ENCODE measurements around the gene ORM2.
"Not testable (repeated sequence)": the region's sequence is repeated elsewhere in the genome, so short reads cannot be mapped to it uniquely, and the experiment has no call there.

Gene ORM2

GRCh38 chr9:114322831-114323531, 6.7 kb upstream of the ORM2 start, which contains the start of gene ORM1:
Gene ORM1 (plus strand): TSS chr9:114323098. CDS start chr9:114323134, 36 bp downstream.
- not testable (repeated sequence) for H3K9me3 ChIP-seq (ENCODE audit: control insufficient read depth, low read length); H3K4me1 ChIP-seq (ENCODE audit: control insufficient read depth, insufficient read depth, low read length, poor library complexity, severe bottlenecking); H3K27me3 ChIP-seq (replicated peaks; ENCODE audit: control insufficient read depth, insufficient read depth, low read length, poor library complexity, severe bottlenecking); H3K36me3 ChIP-seq (ENCODE audit: control insufficient read depth, insufficient read depth, low read length); H3K4me3 ChIP-seq (ENCODE audit: insufficient read depth, low read depth, low read length, poor library complexity, severe bottlenecking); H3K27ac ChIP-seq (ENCODE audit: insufficient read depth, low read length, poor library complexity, severe bottlenecking); DNase-seq

GRCh38 chr9:114323849-114324248, 5.8 kb upstream of the ORM2 start:
- H3K4me1 ChIP-seq (ENCODE audit: control insufficient read depth, insufficient read depth, low read length, poor library complexity, severe bottlenecking); H3K4me3 ChIP-seq (ENCODE audit: insufficient read depth, low read depth, low read length, poor library complexity, severe bottlenecking): not testable (repeated sequence)

GRCh38 chr9:114324492-114324891, 5.2 kb upstream of the ORM2 start:
- H3K27me3 ChIP-seq (replicated peaks; ENCODE audit: control insufficient read depth, insufficient read depth, low read length, poor library complexity, severe bottlenecking): peaks cover 3% of the 10 kb centered on the region

More at GRCh38 chr9:114323849-114324248, 5.8 kb upstream of the ORM2 start:
- not testable (repeated sequence) for H3K27me3 ChIP-seq (replicated peaks; ENCODE audit: control insufficient read depth, insufficient read depth, low read length, poor library complexity, severe bottlenecking); H3K9me3 ChIP-seq (ENCODE audit: control insufficient read depth, low read length); DNase-seq; H3K36me3 ChIP-seq (ENCODE audit: control insufficient read depth, insufficient read depth, low read length); H3K27ac ChIP-seq (ENCODE audit: insufficient read depth, low read length, poor library complexity, severe bottlenecking)

GRCh38 chr9:114324965-114325364, 4.7 kb upstream of the ORM2 start:
- H3K9me3 ChIP-seq (ENCODE audit: control insufficient read depth, low read length); H3K27me3 ChIP-seq (replicated peaks; ENCODE audit: control insufficient read depth, insufficient read depth, low read length, poor library complexity, severe bottlenecking); H3K4me3 ChIP-seq (ENCODE audit: insufficient read depth, low read depth, low read length, poor library complexity, severe bottlenecking); DNase-seq; H3K36me3 ChIP-seq (ENCODE audit: control insufficient read depth, insufficient read depth, low read length); H3K4me1 ChIP-seq (ENCODE audit: control insufficient read depth, insufficient read depth, low read length, poor library complexity, severe bottlenecking); H3K27ac ChIP-seq (ENCODE audit: insufficient read depth, low read length, poor library complexity, severe bottlenecking): not testable (repeated sequence)

More at GRCh38 chr9:114324492-114324891, 5.2 kb upstream of the ORM2 start:
- Histone ChIP-seq H3K27ac (ENCODE audit: insufficient read depth, low read length, poor library complexity, severe bottlenecking) (no peak overlapping the region), H3K4me1 (ENCODE audit: control insufficient read depth, insufficient read depth, low read length, poor library complexity, severe bottlenecking) (no peaks in the 10 kb centered on the region), H3K4me3 (ENCODE audit: insufficient read depth, low read depth, low read length, poor library complexity, severe bottlenecking) (no peak overlapping the region), H3K9me3 (ENCODE audit: control insufficient read depth, low read length) (no peaks in the 10 kb centered on the region), H3K36me3 (ENCODE audit: control insufficient read depth, insufficient read depth, low read length) (no peaks in the 10 kb centered on the region)
- no peak for DNase-seq

GRCh38 chr9:114325684-114326254, 3.9 kb upstream of the ORM2 start:
- not testable (repeated sequence) for H3K27ac ChIP-seq (ENCODE audit: insufficient read depth, low read length, poor library complexity, severe bottlenecking); DNase-seq; H3K4me1 ChIP-seq (ENCODE audit: control insufficient read depth, insufficient read depth, low read length, poor library complexity, severe bottlenecking)

GRCh38 chr9:114327749-114328148, 1.9 kb upstream of the ORM2 start:
- Histone ChIP-seq H3K4me3 (ENCODE audit: insufficient read depth, low read depth, low read length, poor library complexity, severe bottlenecking) (no peak overlapping the region), H3K27me3 (replicated peaks; ENCODE audit: control insufficient read depth, insufficient read depth, low read length, poor library complexity, severe bottlenecking) (no peaks in the 10 kb centered on the region), H3K27ac (ENCODE audit: insufficient read depth, low read length, poor library complexity, severe bottlenecking) (no peak overlapping the region), H3K9me3 (ENCODE audit: control insufficient read depth, low read length) (no peaks in the 10 kb centered on the region), H3K4me1 (ENCODE audit: control insufficient read depth, insufficient read depth, low read length, poor library complexity, severe bottlenecking) (no peaks in the 10 kb centered on the region), H3K36me3 (ENCODE audit: control insufficient read depth, insufficient read depth, low read length) (no peaks in the 10 kb centered on the region)
- DNase-seq: no peak

More at GRCh38 chr9:114325684-114326254, 3.9 kb upstream of the ORM2 start:
- not testable (repeated sequence) for H3K4me3 ChIP-seq (ENCODE audit: insufficient read depth, low read depth, low read length, poor library complexity, severe bottlenecking); H3K36me3 ChIP-seq (ENCODE audit: control insufficient read depth, insufficient read depth, low read length); H3K27me3 ChIP-seq (replicated peaks; ENCODE audit: control insufficient read depth, insufficient read depth, low read length, poor library complexity, severe bottlenecking); H3K9me3 ChIP-seq (ENCODE audit: control insufficient read depth, low read length)

GRCh38 chr9:114328357-114328820, 1.3 kb upstream of the ORM2 start:
- H3K9me3 ChIP-seq (ENCODE audit: control insufficient read depth, low read length); H3K27me3 ChIP-seq (replicated peaks; ENCODE audit: control insufficient read depth, insufficient read depth, low read length, poor library complexity, severe bottlenecking); H3K4me3 ChIP-seq (ENCODE audit: insufficient read depth, low read depth, low read length, poor library complexity, severe bottlenecking); H3K27ac ChIP-seq (ENCODE audit: insufficient read depth, low read length, poor library complexity, severe bottlenecking); H3K4me1 ChIP-seq (ENCODE audit: control insufficient read depth, insufficient read depth, low read length, poor library complexity, severe bottlenecking); H3K36me3 ChIP-seq (ENCODE audit: control insufficient read depth, insufficient read depth, low read length); DNase-seq: not testable (repeated sequence)

GRCh38 chr9:114328937-114329624, 588 bp upstream of the ORM2 start:
- not testable (repeated sequence) for H3K9me3 ChIP-seq (ENCODE audit: control insufficient read depth, low read length); H3K27me3 ChIP-seq (replicated peaks; ENCODE audit: control insufficient read depth, insufficient read depth, low read length, poor library complexity, severe bottlenecking); DNase-seq; H3K36me3 ChIP-seq (ENCODE audit: control insufficient read depth, insufficient read depth, low read length); H3K4me3 ChIP-seq (ENCODE audit: insufficient read depth, low read depth, low read length, poor library complexity, severe bottlenecking); H3K4me1 ChIP-seq (ENCODE audit: control insufficient read depth, insufficient read depth, low read length, poor library complexity, severe bottlenecking); H3K27ac ChIP-seq (ENCODE audit: insufficient read depth, low read length, poor library complexity, severe bottlenecking)

- DNase-seq: no peak
- Histone ChIP-seq H3K27me3 (replicated peaks; ENCODE audit: control insufficient read depth, insufficient read depth, low read length, poor library complexity, severe bottlenecking) (no peaks in the 10 kb centered on the region), H3K4me1 (ENCODE audit: control insufficient read depth, insufficient read depth, low read length, poor library complexity, severe bottlenecking) (no peaks in the 10 kb centered on the region), H3K27ac (ENCODE audit: insufficient read depth, low read length, poor library complexity, severe bottlenecking) (no peak overlapping the region), H3K9me3 (ENCODE audit: control insufficient read depth, low read length) (no peaks in the 10 kb centered on the region), H3K4me3 (ENCODE audit: insufficient read depth, low read depth, low read length, poor library complexity, severe bottlenecking) (no peak overlapping the region), H3K36me3 (ENCODE audit: control insufficient read depth, insufficient read depth, low read length) (peaks cover under 1% of the 10 kb centered on the region)
Observed at GRCh38 chr9:114330636-114331035, 967 bp downstream of the ORM2 start.
